H1 (cell line): ENCODE results near the gene CEBPE. TPM values are rescaled to one million over a fixed set of nuclear protein-coding genes. Genes with fewer than 3 reads are reported as not detected.
A peak's percentile ranks its signal among the peaks of the same experiment; 100 is the strongest.

Experiments
- CTCF ChIA-PET: fragments of 300-600 bp; sonication (Branson Sonifier 250); formaldehyde crosslinking; loops from one replicate; lab custom pipeline; 2021; ENCODE audit not compliant: partially characterized antibody; lab: Charles Lee
- POLR2A ChIA-PET: fragments of 300-600 bp; sonication (Branson Sonifier 250); formaldehyde crosslinking; loops from one replicate; lab custom pipeline; 2021; ENCODE audit warnings: inconsistent platforms; ENCODE audit not compliant: partially characterized antibody; lab: Charles Lee
- DNase-seq, 2 experiments: peaks; one replicate each; pipeline versions ENCODE4 v3.0.0 to v3.0.0-alpha.2; 2010 to 2022; ENCODE audit warnings: low spot score in 2 of 2, low read depth in 1 of 2, mixed read lengths in 1 of 2
- FAIRE-seq: peaks from 2 replicates; lab custom pipeline; 2011; peaks lifted over from hg19 to GRCh38; lab: Jason Lieb, UNC
- H2AFZ ChIP-seq: 2 replicates; pipeline ENCODE4 v1.8.1; 2012; ENCODE audit warnings: low read length, inconsistent platforms
- H2AK5ac ChIP-seq: 2 replicates; pipeline ENCODE4 v1.6.1; 2013; ENCODE audit warnings: low read depth, low read length
- H2BK120ac ChIP-seq: replicated peaks from 2 replicates; pipeline ENCODE3; 2013; ENCODE audit warnings: low read depth, low read length, inconsistent platforms
- H2BK12ac ChIP-seq: 2 replicates; pipeline ENCODE4 v1.6.1; 2013; ENCODE audit warnings: low read depth, low read length
- H2BK15ac ChIP-seq: 2 replicates; pipeline ENCODE4 v1.6.1; 2013; ENCODE audit warnings: low read length
- H2BK20ac ChIP-seq: 2 replicates; pipeline ENCODE4 v1.6.1; 2013; ENCODE audit warnings: low read length
- H2BK5ac ChIP-seq: 2 replicates; pipeline ENCODE4 v1.6.1; 2013; ENCODE audit warnings: low read depth, low read length
- H3K14ac ChIP-seq: 2 replicates; pipeline ENCODE4 v1.6.1; 2013; ENCODE audit warnings: inconsistent platforms; ENCODE audit not compliant: insufficient read length
- H3K18ac ChIP-seq: 2 replicates; pipeline ENCODE4 v1.6.1; 2013; ENCODE audit warnings: low read length; ENCODE audit errors: extremely low read depth
- H3K23ac ChIP-seq: 2 replicates; pipeline ENCODE4 v1.6.1; 2013; ENCODE audit warnings: inconsistent platforms; ENCODE audit not compliant: insufficient read length
- H3K23me2 ChIP-seq: 2 replicates; pipeline ENCODE4 v1.6.1; 2013; ENCODE audit warnings: low read depth, low read length
- H3K27ac ChIP-seq: 2 replicates; pipeline ENCODE4 v1.6.1; 2011; ENCODE audit warnings: low read depth, low read length, inconsistent platforms
- H3K27me3 ChIP-seq, 4 experiments: replicated peaks in 1 of 4; 1 replicate in 1 of 4; 2 replicates in 3 of 4; pipeline versions ENCODE4 v1.6.1 to v1.8.1; 2011 to 2013; ENCODE audit warnings: low read length in 3 of 4, mild to moderate bottlenecking in 3 of 4, inconsistent platforms in 2 of 4, mixed read lengths in 2 of 4, moderate library complexity in 1 of 4; ENCODE audit not compliant: control insufficient read depth in 3 of 4, insufficient read depth in 3 of 4; ENCODE audit errors: extremely low read depth in 1 of 4
- H3K36me3 ChIP-seq, 4 experiments: 2 replicates each; pipeline versions ENCODE4 v1.6.1 to v1.8.1; 2011 to 2013; ENCODE audit warnings: mild to moderate bottlenecking in 4 of 4, low read length in 3 of 4, moderate library complexity in 2 of 4, control low read depth in 1 of 4, inconsistent platforms in 1 of 4; ENCODE audit not compliant: insufficient read depth in 4 of 4, control insufficient read depth in 2 of 4
- H3K4ac ChIP-seq: replicated peaks from 2 replicates; pipeline ENCODE3; 2013; ENCODE audit warnings: low read length, low read depth, mixed read lengths, inconsistent platforms; ENCODE audit not compliant: insufficient read length
- H3K4me1 ChIP-seq, 4 experiments: replicated peaks in 1 of 4; 1 replicate in 1 of 4; 2 replicates in 3 of 4; pipeline versions ENCODE4 v1.6.1 to v1.8.1; 2011 to 2013; ENCODE audit warnings: low read length in 3 of 4, inconsistent platforms in 2 of 4, mixed read lengths in 1 of 4; ENCODE audit not compliant: insufficient read depth in 4 of 4, control insufficient read depth in 3 of 4
- H3K4me2 ChIP-seq, 2 experiments: 2 replicates each; pipeline versions ENCODE4 v1.6.1 to v1.8.1; 2011 to 2013; ENCODE audit warnings: low read depth in 2 of 2, low read length in 2 of 2, control low read depth in 1 of 2, inconsistent platforms in 1 of 2, mild to moderate bottlenecking in 1 of 2; ENCODE audit not compliant: insufficient read depth in 1 of 2
- H3K4me3 ChIP-seq, 4 experiments: fragments of 200-600, 300-600 bp in 1 of 4; sonication (generic), shearing (Covaris generic), sonication (Bioruptor Twin) in 1 of 4; 2 replicates each; pipeline versions ENCODE4 v1.5.1 to v1.8.1; 2011 to 2016; ENCODE audit warnings: low read length in 4 of 4, low read depth in 3 of 4, control low read depth in 2 of 4, inconsistent platforms in 2 of 4, mild to moderate bottlenecking in 2 of 4, mixed read lengths in 1 of 4, moderate library complexity in 1 of 4; ENCODE audit not compliant: insufficient read depth in 2 of 4; ENCODE audit errors: extremely low read depth in 1 of 4
- H3K56ac ChIP-seq: replicated peaks from 2 replicates; pipeline ENCODE3; 2013; ENCODE audit warnings: low read depth, mild to moderate bottlenecking, mixed read lengths, low read length, inconsistent platforms; ENCODE audit not compliant: insufficient read length
- H3K79me1 ChIP-seq: 2 replicates; pipeline ENCODE4 v1.6.1; 2013; ENCODE audit warnings: low read depth, low read length, control low read depth
- H3K79me2 ChIP-seq, 2 experiments: 2 replicates each; pipeline versions ENCODE4 v1.6.1 to v1.8.1; 2012 to 2013; ENCODE audit warnings: low read length in 2 of 2, mild to moderate bottlenecking in 2 of 2, inconsistent platforms in 1 of 2; ENCODE audit not compliant: insufficient read depth in 2 of 2, control insufficient read depth in 1 of 2
- H3K9ac ChIP-seq, 4 experiments: replicated peaks in 1 of 4; 1 replicate in 1 of 4; 2 replicates in 3 of 4; pipeline versions ENCODE4 v1.6.1 to v1.8.1; 2011 to 2013; ENCODE audit warnings: low read depth in 3 of 4, low read length in 3 of 4, control low read depth in 2 of 4, mild to moderate bottlenecking in 2 of 4, moderate library complexity in 2 of 4, inconsistent platforms in 1 of 4; ENCODE audit errors: extremely low read depth in 1 of 4
- H3K9me3 ChIP-seq, 2 experiments: 2 replicates each; pipeline versions ENCODE4 v1.6.1 to v1.8.1; 2012 to 2013; ENCODE audit warnings: mild to moderate bottlenecking in 2 of 2, moderate library complexity in 2 of 2, control low read depth in 1 of 2, inconsistent platforms in 1 of 2, low read depth in 1 of 2, low read length in 1 of 2, mixed read lengths in 1 of 2; ENCODE audit not compliant: insufficient read depth in 2 of 2
- H4K20me1 ChIP-seq, 2 experiments: replicated peaks in 1 of 2; 2 replicates each; pipeline versions ENCODE3 to v1.8.1; 2011 to 2013; ENCODE audit warnings: inconsistent platforms in 2 of 2, low read length in 2 of 2, mild to moderate bottlenecking in 1 of 2; ENCODE audit not compliant: insufficient read depth in 2 of 2, control insufficient read depth in 1 of 2
- H4K5ac ChIP-seq: 2 replicates; pipeline ENCODE4 v1.6.1; 2013; ENCODE audit warnings: low read length, low read depth, mixed read lengths, inconsistent platforms; ENCODE audit not compliant: insufficient read length
- H4K8ac ChIP-seq: 2 replicates; pipeline ENCODE4 v1.8.0; 2013; ENCODE audit warnings: mild to moderate bottlenecking, moderate library complexity, low read length, inconsistent platforms; ENCODE audit not compliant: insufficient read depth; ENCODE audit errors: extremely low read depth
- H4K91ac ChIP-seq: replicated peaks from 2 replicates; pipeline ENCODE3; 2013; ENCODE audit warnings: low read length, mixed read lengths, inconsistent platforms; ENCODE audit not compliant: insufficient read length
- CTCF ChIP-seq, 3 experiments: IDR thresholded peaks; 1 replicate in 2 of 3; 2 replicates in 1 of 3; pipeline versions ENCODE4 v1.5.1 to v1.6.1; 2011; ENCODE audit warnings: low read length in 3 of 3, mild to moderate bottlenecking in 3 of 3, inconsistent platforms in 2 of 3, low read depth in 1 of 3, moderate library complexity in 1 of 3; ENCODE audit not compliant: insufficient read depth in 1 of 3; ENCODE audit errors: control extremely low read depth in 1 of 3
- HDAC6 ChIP-seq: IDR thresholded peaks from one replicate; pipeline ENCODE4 v1.7.1; 2012; ENCODE audit warnings: low read depth, mild to moderate bottlenecking, inconsistent platforms, low read length, moderate library complexity
- RAD21 ChIP-seq, 2 experiments: IDR thresholded peaks in 1 of 2; conservative IDR thresholded peaks in 1 of 2; 2 replicates each; pipeline ENCODE4 v1.6.1; 2011; ENCODE audit warnings: low read depth in 2 of 2, low read length in 2 of 2, improper control_type of control experiment in 1 of 2, inconsistent platforms in 1 of 2, mild to moderate bottlenecking in 1 of 2, moderate library complexity in 1 of 2
- WGBS, 2 experiments: shearing (Covaris generic) in 1 of 2; methylation state at CpG; one replicate each; pipeline versions ENCODE4 v1.1.6 to v1.1.7; 2013 to 2015; ENCODE audit warnings: low lambda C conversion rate in 2 of 2, mixed read lengths in 2 of 2, inconsistent platforms in 1 of 2, low coverage in 1 of 2, missing lambda C conversion rate in 1 of 2; ENCODE audit not compliant: insufficient replicate concordance in 2 of 2, insufficient coverage in 1 of 2, insufficient read length in 1 of 2; ENCODE audit errors: extremely low coverage in 1 of 2, missing lambda C conversion rate in 1 of 2; 5-methylcytosine and 5-hydroxymethylcytosine counted together
- polyA plus RNA-seq, 7 experiments: library from polyadenylated mRNA; depleted of rRNA in 3 of 7; stranded (reverse) in 5 of 7; unstranded in 2 of 7; fragments of >200 nt in 5 of 7; fragments of 200-250 nt in 2 of 7; gene quantifications; 1 replicate in 5 of 7; 2 replicates in 1 of 7; 4 replicates in 1 of 7; pipeline versions ENCODE4 v1.2.1 to v1.2.3, GENCODE V29; 2011 to 2013; ENCODE audit warnings: missing spikeins in 2 of 7, mixed read lengths in 2 of 7
- total RNA-seq: library from RNA; stranded (reverse); fragmentation: NEBNext Ultra II Directional; extraction: Animal tissue kit (Norgen Biotek cat#: 25700); gene quantifications from 2 replicates; pipeline ENCODE4 v1.2.1, GENCODE V29; 2021

CEBPE gene
- total and polyA plus RNA-seq, 2 of the 8 experiments (the other 6 are each of a cell fraction or from before 2014, with no cell fraction given) = 0.05 TPM; not detected in 1

GRCh38 chr14:23076785-23077408 is 42.2 kb downstream of the CEBPE start:
- H3K23me2 ChIP-seq = no peaks in the 10 kb centered on the region; the same call in 1 of the 2 replicates
- no peak overlapping the region for H2BK20ac ChIP-seq
- no peak overlapping the region for H3K56ac ChIP-seq
- H3K9me3 ChIP-seq = no peaks in the 10 kb centered on the region; a peak in 1 of 4 replicates
- peaks cover under 1 to 10% (median 5%) of the 10 kb centered on the region in 4 experiments; a peak in 6 of 7 replicates for H3K4me1 ChIP-seq
- no peak overlapping the region for H4K5ac ChIP-seq
- H3K14ac ChIP-seq = no peak overlapping the region
- no peak overlapping the region for H3K4me2 ChIP-seq
- H4K91ac ChIP-seq = no peak overlapping the region
- peaks cover 1 to 12% of the 10 kb centered on the region in 2 experiments for H4K20me1 ChIP-seq
- CTCF ChIA-PET = interaction anchor here (0.8 to 4.7 kb wide), 38 partner anchors 9 to 303 kb away, joined by 3 to 56 read pairs (median 4); partner anchors contain the start of genes ACIN1, C14orf119, PABPN1 and PSMB11
- no peaks in the 10 kb centered on the region for H3K27me3 ChIP-seq
- H2AK5ac ChIP-seq = no peak overlapping the region
- no peaks in the 10 kb centered on the region for H3K79me1 ChIP-seq
- H3K23ac ChIP-seq = no peak overlapping the region
- DNase-seq = no peak
- no peak overlapping the region for H2BK5ac ChIP-seq
- no peak overlapping the region for H3K9ac ChIP-seq
- H3K79me2 ChIP-seq = peaks cover 4 to 10% of the 10 kb centered on the region in 2 experiments; a peak in 1 of 4 replicates
- H2AFZ ChIP-seq = no peak overlapping the region
- H2BK15ac ChIP-seq = no peak overlapping the region
- no peak overlapping the region for H2BK120ac ChIP-seq
- TF ChIP-seq CTCF (IDR thresholded peaks at IDR 0.05; ENCODE audit: control extremely low read depth in 1 of 3, insufficient read depth in 1 of 3, low read depth in 1 of 3, low read length in 3 of 3) (peak in 2 of 3 experiments; percentile 51 to 61; a peak in 3 of 4 replicates), HDAC6 (no peak), RAD21 (IDR thresholded peaks at IDR 0.05 in 1 of 2, conservative IDR thresholded peaks at IDR 0.05 in 1 of 2; ENCODE audit: low read depth in 2 of 2, low read length in 2 of 2) (peak; percentile 41 to 53)
- no peak overlapping the region for H3K18ac ChIP-seq
- H3K36me3 ChIP-seq = peaks cover 34 to 83% (median 66%) of the 10 kb centered on the region in 4 experiments
- POLR2A ChIA-PET = interaction anchor here (0.8 to 4.6 kb wide), 9 partner anchors 8 to 120 kb away, joined by 3 to 24 read pairs (median 4); partner anchors contain the start of genes ACIN1, C14orf119 and HAUS4
- FAIRE-seq = peak; percentile 68
- H2BK12ac ChIP-seq = no peak overlapping the region
- no peak overlapping the region for H3K4ac ChIP-seq
- WGBS, 2 experiments = 80% methylated on average over 5 of the region's 5 CpGs; no CpG with 5 or more reads in 1 of the 2 experiments
- H4K8ac ChIP-seq = no peak overlapping the region
- no peak overlapping the region for H3K27ac ChIP-seq
- H3K4me3 ChIP-seq = no peak overlapping the region
